Measurements from ENCODE around the gene HDAC3.
A peak's percentile ranks its signal among the peaks of the same experiment; 100 is the strongest.

The HDAC3 gene

GRCh38 chr5:141654298-141654697, 17.6 kb upstream of the HDAC3 start:
- H3K36me3 ChIP-seq (ENCODE audit: control insufficient read depth, insufficient read depth, low read length): no peaks in the 10 kb centered on the region
- H3K4me3 ChIP-seq (ENCODE audit: low read length): no peak overlapping the region
- H3K27me3 ChIP-seq (ENCODE audit: control insufficient read depth, insufficient read depth, low read length): no peaks in the 10 kb centered on the region
- no peak overlapping the region for H3K9ac ChIP-seq (ENCODE audit: low read length)
- peaks cover 12% of the 10 kb centered on the region for H3K4me1 ChIP-seq (ENCODE audit: control insufficient read depth, insufficient read depth, low read length)
- H3K9me3 ChIP-seq (ENCODE audit: control insufficient read depth, low read length): no peaks in the 10 kb centered on the region

DNA sequence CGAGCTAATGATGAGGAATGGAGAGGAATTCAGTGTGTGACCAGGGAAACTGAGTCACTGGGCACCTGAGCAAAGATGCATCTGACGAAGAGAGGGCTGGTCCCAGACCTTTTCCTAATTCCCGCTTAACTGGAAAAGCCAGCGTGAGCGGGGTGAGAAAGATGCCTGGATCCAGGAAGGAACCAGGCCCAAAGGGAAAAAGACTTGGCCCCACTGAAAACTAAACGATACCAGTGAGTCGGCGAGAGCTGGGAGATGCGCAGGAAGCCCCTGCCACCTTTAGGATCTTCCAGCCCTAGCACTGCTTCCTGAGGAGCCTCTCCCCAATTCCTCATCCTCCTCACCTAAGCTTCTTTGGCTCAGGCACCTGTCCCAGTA, 15.1 kb upstream of the HDAC3 start:
- H3K36me3 ChIP-seq (ENCODE audit: control insufficient read depth, insufficient read depth, low read length): no peaks in the 10 kb centered on the region
- H3K27me3 ChIP-seq (ENCODE audit: control insufficient read depth, insufficient read depth, low read length): no peaks in the 10 kb centered on the region
- H3K4me1 ChIP-seq (ENCODE audit: control insufficient read depth, insufficient read depth, low read length): peaks cover 12% of the 10 kb centered on the region
- H3K9me3 ChIP-seq (ENCODE audit: control insufficient read depth, low read length): no peaks in the 10 kb centered on the region
- peak overlapping the region; percentile 74 for H3K9ac ChIP-seq (ENCODE audit: low read length)
- peak overlapping the region; percentile 62 for H3K4me3 ChIP-seq (ENCODE audit: low read length)

GRCh38 chr5:141650851-141651727, 14.4 kb upstream of the HDAC3 start, which contains the start of gene FCHSD1:
FCHSD1 (minus strand) TSS chr5:141651418; CDS start chr5:141651368, 50 bp downstream.
- Histone ChIP-seq H3K4me1 (ENCODE audit: control insufficient read depth, insufficient read depth, low read length) (peaks cover 12% of the 10 kb centered on the region), H3K36me3 (ENCODE audit: control insufficient read depth, insufficient read depth, low read length) (no peaks in the 10 kb centered on the region), H3K27me3 (ENCODE audit: control insufficient read depth, insufficient read depth, low read length) (no peaks in the 10 kb centered on the region), H3K9ac (ENCODE audit: low read length) (peak within 1 kb of the TSS; percentile 74), H3K9me3 (ENCODE audit: control insufficient read depth, low read length) (no peaks in the 10 kb centered on the region), H3K4me3 (ENCODE audit: low read length) (peak within 1 kb of the TSS; percentile 62)

- peaks cover 12% of the 10 kb centered on the region for H3K4me1 ChIP-seq (ENCODE audit: control insufficient read depth, insufficient read depth, low read length)
- no peaks in the 10 kb centered on the region for H3K9me3 ChIP-seq (ENCODE audit: control insufficient read depth, low read length)
- H3K9ac ChIP-seq (ENCODE audit: low read length): no peak overlapping the region
- H3K27me3 ChIP-seq (ENCODE audit: control insufficient read depth, insufficient read depth, low read length): no peaks in the 10 kb centered on the region
- no peaks in the 10 kb centered on the region for H3K36me3 ChIP-seq (ENCODE audit: control insufficient read depth, insufficient read depth, low read length)
- H3K4me3 ChIP-seq (ENCODE audit: low read length): no peak overlapping the region
Measured at GRCh38 chr5:141649972-141650371, 13.3 kb upstream of the HDAC3 start.

DNA sequence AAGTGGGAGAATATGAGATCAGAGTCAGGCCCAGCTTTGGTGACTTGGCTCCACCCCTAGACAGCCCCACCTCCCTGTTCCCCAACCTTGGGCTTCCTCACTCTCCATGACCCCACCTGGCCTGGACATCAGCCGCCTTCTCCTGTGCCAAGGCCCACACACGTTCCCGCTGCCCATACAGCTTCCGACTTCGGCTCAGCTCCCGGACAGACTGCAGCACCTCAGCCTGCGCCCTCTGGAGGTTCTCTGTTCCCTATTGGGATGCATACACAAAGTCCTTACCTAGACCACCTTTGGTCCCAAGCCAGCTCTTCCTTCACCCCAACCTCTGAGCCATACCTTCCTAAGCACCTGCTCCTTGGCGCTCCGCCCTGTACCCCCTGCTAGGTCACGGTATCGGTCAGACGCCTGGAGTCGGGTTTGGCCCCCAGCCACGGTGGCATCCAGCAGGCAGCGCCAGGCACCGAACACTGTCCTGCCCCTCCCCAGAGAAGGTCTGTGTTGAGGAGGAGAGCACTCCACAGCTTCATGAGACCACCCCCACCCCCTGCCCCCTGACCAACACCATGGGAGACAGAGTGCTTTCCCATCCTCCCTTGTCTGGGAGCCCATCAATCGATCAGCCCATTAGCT, 12.5 kb upstream of the HDAC3 start:
- Histone ChIP-seq H3K27me3 (ENCODE audit: control insufficient read depth, insufficient read depth, low read length) (no peaks in the 10 kb centered on the region), H3K4me1 (ENCODE audit: control insufficient read depth, insufficient read depth, low read length) (peaks cover 12% of the 10 kb centered on the region), H3K4me3 (ENCODE audit: low read length) (no peak overlapping the region), H3K9ac (ENCODE audit: low read length) (no peak overlapping the region), H3K9me3 (ENCODE audit: control insufficient read depth, low read length) (no peaks in the 10 kb centered on the region), H3K36me3 (ENCODE audit: control insufficient read depth, insufficient read depth, low read length) (no peaks in the 10 kb centered on the region)

DNA sequence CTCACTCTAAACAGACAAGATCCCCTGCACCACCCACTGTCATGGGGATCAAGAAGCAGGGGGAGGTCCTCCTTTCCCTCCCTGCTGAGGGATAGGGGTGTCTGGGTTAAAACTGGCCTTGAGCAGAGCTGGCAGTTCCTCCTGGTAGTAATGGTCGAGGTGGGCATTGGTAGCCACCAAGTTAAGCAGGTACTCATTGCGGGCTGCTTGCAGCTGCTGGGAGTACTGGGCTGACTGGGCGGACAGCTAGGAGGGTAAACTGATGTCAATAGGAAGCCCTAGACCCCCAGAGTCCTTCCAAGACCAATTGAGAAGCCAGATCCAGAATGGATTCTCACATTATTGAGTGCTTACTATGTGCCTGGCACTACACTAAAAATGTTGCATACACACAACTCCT, 11.2 kb upstream of the HDAC3 start:
- no peaks in the 10 kb centered on the region for H3K9me3 ChIP-seq (ENCODE audit: control insufficient read depth, low read length)
- H3K36me3 ChIP-seq (ENCODE audit: control insufficient read depth, insufficient read depth, low read length): no peaks in the 10 kb centered on the region
- H3K4me3 ChIP-seq (ENCODE audit: low read length): no peak overlapping the region
- no peak overlapping the region for H3K9ac ChIP-seq (ENCODE audit: low read length)
- H3K4me1 ChIP-seq (ENCODE audit: control insufficient read depth, insufficient read depth, low read length): peaks cover 12% of the 10 kb centered on the region
- H3K27me3 ChIP-seq (ENCODE audit: control insufficient read depth, insufficient read depth, low read length): no peaks in the 10 kb centered on the region

- H3K4me1 ChIP-seq (ENCODE audit: control insufficient read depth, insufficient read depth, low read length): peaks cover 12% of the 10 kb centered on the region
- H3K27me3 ChIP-seq (ENCODE audit: control insufficient read depth, insufficient read depth, low read length): no peaks in the 10 kb centered on the region
- no peaks in the 10 kb centered on the region for H3K9me3 ChIP-seq (ENCODE audit: control insufficient read depth, low read length)
- H3K4me3 ChIP-seq (ENCODE audit: low read length): no peak overlapping the region
- H3K9ac ChIP-seq (ENCODE audit: low read length): no peak overlapping the region
- no peaks in the 10 kb centered on the region for H3K36me3 ChIP-seq (ENCODE audit: control insufficient read depth, insufficient read depth, low read length)
Measured at GRCh38 chr5:141647242-141647641, 10.6 kb upstream of the HDAC3 start.

DNA sequence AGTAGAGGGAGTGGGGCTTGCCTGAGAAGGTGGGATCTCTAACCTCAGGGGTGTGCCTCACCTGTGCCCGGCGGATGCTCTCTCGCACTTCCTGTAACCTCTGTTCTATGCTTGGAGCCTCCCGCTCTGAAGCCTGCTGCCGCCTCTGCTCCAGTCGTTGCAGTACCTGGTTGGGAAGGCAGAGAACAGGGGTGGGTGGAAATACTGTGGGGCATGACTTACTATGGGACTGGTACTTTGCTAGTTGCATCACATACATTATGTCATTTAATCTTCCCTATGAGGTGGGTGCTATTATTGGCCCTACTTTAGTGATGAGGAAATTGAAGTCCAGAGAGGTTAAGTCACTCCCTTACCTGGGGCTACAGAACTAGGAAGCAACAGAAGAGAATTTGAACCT, 9.4 kb upstream of the HDAC3 start:
- no peaks in the 10 kb centered on the region for H3K27me3 ChIP-seq (ENCODE audit: control insufficient read depth, insufficient read depth, low read length)
- no peak overlapping the region for H3K9ac ChIP-seq (ENCODE audit: low read length)
- H3K4me1 ChIP-seq (ENCODE audit: control insufficient read depth, insufficient read depth, low read length): peaks cover 8% of the 10 kb centered on the region
- no peak overlapping the region for H3K4me3 ChIP-seq (ENCODE audit: low read length)
- H3K36me3 ChIP-seq (ENCODE audit: control insufficient read depth, insufficient read depth, low read length): no peaks in the 10 kb centered on the region
- H3K9me3 ChIP-seq (ENCODE audit: control insufficient read depth, low read length): no peaks in the 10 kb centered on the region

DNA sequence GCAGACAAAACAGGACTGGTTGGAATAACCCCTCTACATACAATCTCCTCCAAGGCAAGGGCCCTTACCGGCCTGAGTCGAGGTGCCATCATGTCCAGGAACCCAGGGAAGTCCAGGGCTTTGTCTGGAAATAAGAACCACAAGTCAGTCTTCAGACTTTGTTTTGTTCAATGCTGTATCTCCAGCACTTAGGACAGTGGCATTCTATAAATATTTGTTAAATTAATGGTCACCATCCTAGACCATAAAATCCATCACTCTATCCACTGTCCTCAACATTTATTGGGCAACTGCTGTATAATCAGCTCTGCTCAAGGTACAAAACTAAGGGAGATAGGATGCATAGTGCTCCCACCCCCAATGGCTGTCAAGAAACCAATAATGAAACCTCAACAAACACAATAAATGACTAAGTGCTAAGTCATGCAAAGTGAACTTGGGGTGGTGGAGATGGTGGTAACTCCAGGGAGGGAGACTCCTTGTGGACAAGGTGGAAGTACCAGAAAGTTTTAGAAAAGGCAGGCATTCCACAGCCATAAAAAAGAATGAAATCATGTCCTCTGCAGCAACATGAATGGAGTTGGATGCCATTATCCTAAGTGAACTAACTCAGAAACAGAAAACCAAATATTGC, 5.1 kb upstream of the HDAC3 start:
- Histone ChIP-seq H3K4me1 (ENCODE audit: control insufficient read depth, insufficient read depth, low read length) (peaks cover 8% of the 10 kb centered on the region), H3K27me3 (ENCODE audit: control insufficient read depth, insufficient read depth, low read length) (peaks cover 9% of the 10 kb centered on the region), H3K36me3 (ENCODE audit: control insufficient read depth, insufficient read depth, low read length) (no peaks in the 10 kb centered on the region), H3K4me3 (ENCODE audit: low read length) (no peak overlapping the region), H3K9me3 (ENCODE audit: control insufficient read depth, low read length) (no peaks in the 10 kb centered on the region), H3K9ac (ENCODE audit: low read length) (no peak overlapping the region)

- H3K27me3 ChIP-seq (ENCODE audit: control insufficient read depth, insufficient read depth, low read length): peaks cover 9% of the 10 kb centered on the region
- H3K9ac ChIP-seq (ENCODE audit: low read length): no peak overlapping the region
- peaks cover 12% of the 10 kb centered on the region for H3K4me1 ChIP-seq (ENCODE audit: control insufficient read depth, insufficient read depth, low read length)
- H3K36me3 ChIP-seq (ENCODE audit: control insufficient read depth, insufficient read depth, low read length): no peaks in the 10 kb centered on the region
- no peaks in the 10 kb centered on the region for H3K9me3 ChIP-seq (ENCODE audit: control insufficient read depth, low read length)
- H3K4me3 ChIP-seq (ENCODE audit: low read length): no peak overlapping the region
Measured at GRCh38 chr5:141640698-141641097, 4.0 kb upstream of the HDAC3 start.

GRCh38 chr5:141640051-141640415, 3.4 kb upstream of the HDAC3 start:
- peaks cover 9% of the 10 kb centered on the region for H3K27me3 ChIP-seq (ENCODE audit: control insufficient read depth, insufficient read depth, low read length)
- H3K4me3 ChIP-seq (ENCODE audit: low read length): no peak overlapping the region
- no peaks in the 10 kb centered on the region for H3K36me3 ChIP-seq (ENCODE audit: control insufficient read depth, insufficient read depth, low read length)
- peaks cover 19% of the 10 kb centered on the region for H3K4me1 ChIP-seq (ENCODE audit: control insufficient read depth, insufficient read depth, low read length)
- no peak overlapping the region for H3K9ac ChIP-seq (ENCODE audit: low read length)
- no peaks in the 10 kb centered on the region for H3K9me3 ChIP-seq (ENCODE audit: control insufficient read depth, low read length)

GRCh38 chr5:141639357-141640050, 2.9 kb upstream of the HDAC3 start:
- Histone ChIP-seq H3K9me3 (ENCODE audit: control insufficient read depth, low read length) (no peaks in the 10 kb centered on the region), H3K9ac (ENCODE audit: low read length) (no peak overlapping the region), H3K36me3 (ENCODE audit: control insufficient read depth, insufficient read depth, low read length) (no peaks in the 10 kb centered on the region), H3K4me3 (ENCODE audit: low read length) (no peak overlapping the region), H3K27me3 (ENCODE audit: control insufficient read depth, insufficient read depth, low read length) (peaks cover 9% of the 10 kb centered on the region), H3K4me1 (ENCODE audit: control insufficient read depth, insufficient read depth, low read length) (peaks cover 21% of the 10 kb centered on the region)
